Stimulated activated naive B cell treated with anti-CD40 and anti-IgM and Interleukin-4, amounts not matched to agents 10 μg/mL and 1 μg/mL and 100 μg/mL, for 72 hours (primary cell): Measurements from ENCODE around the gene AGPAT1.
A peak's percentile ranks its signal among the peaks of the same experiment; 100 is the strongest.
"Not testable (repeated sequence)": the region's sequence is repeated elsewhere in the genome, so short reads cannot be mapped to it uniquely, and the experiment has no call there.

Source experiments
- ATAC-seq, 2 donors: fragments of 150-1000 bp; cut with Tn5 transposase; replicated peaks; 2 replicates each; pipeline ENCODE4 v1.10.0; 2021; ENCODE audit warnings: moderate library complexity in 1 of 2
- DNase-seq: peaks from one replicate; pipeline ENCODE4 v3.0.0; 2021
- H3K27ac Mint-ChIP-seq: one replicate; pipeline ENCODE4 v1.8.0; 2022; ENCODE audit warnings: mild to moderate bottlenecking, mixed read lengths
- H3K27me3 Mint-ChIP-seq, 2 donors: one replicate each; pipeline ENCODE4 v1.8.0; 2022; ENCODE audit warnings: mixed read lengths in 2 of 2
- H3K36me3 Mint-ChIP-seq, 2 donors: one replicate each; pipeline ENCODE4 v1.8.0; 2022; ENCODE audit warnings: mixed read lengths in 2 of 2, mild to moderate bottlenecking in 1 of 2
- H3K4me1 Mint-ChIP-seq, 2 donors: one replicate each; pipeline ENCODE4 v1.8.0; 2022; ENCODE audit warnings: mixed read lengths in 2 of 2, mild to moderate bottlenecking in 1 of 2
- H3K4me3 Mint-ChIP-seq, 2 donors: one replicate each; pipeline ENCODE4 v1.8.0; 2022; ENCODE audit warnings: mild to moderate bottlenecking in 2 of 2, mixed read lengths in 2 of 2, moderate library complexity in 1 of 2
- H3K9me3 Mint-ChIP-seq, 2 donors: one replicate each; pipeline ENCODE4 v1.8.0; 2022; ENCODE audit warnings: mixed read lengths in 2 of 2, mild to moderate bottlenecking in 1 of 2

The AGPAT1 gene

GRCh38 chr6:32194388-32194787, 18.5 kb upstream of the AGPAT1 start:
- no peak for DNase-seq
- H3K4me3 Mint-ChIP-seq = peak overlapping the region in 1 of 2 donors; percentile 94
- peaks cover 14 to 24% of the 10 kb centered on the region in 2 donors for H3K36me3 Mint-ChIP-seq
- H3K27me3 Mint-ChIP-seq = no peaks in the 10 kb centered on the region
- peaks cover 38 to 58% of the 10 kb centered on the region in 2 donors for H3K4me1 Mint-ChIP-seq
- no peak for ATAC-seq
- peak overlapping the region; percentile 99 for H3K27ac Mint-ChIP-seq
- no peaks in the 10 kb centered on the region for H3K9me3 Mint-ChIP-seq

- H3K4me3 Mint-ChIP-seq = peak overlapping the region; percentile 95 to 98
Observed at GRCh38 chr6:32193096-32193495, 17.2 kb upstream of the AGPAT1 start.

GRCh38 chr6:32192608-32193039, 16.7 kb upstream of the AGPAT1 start, which contains the start of gene GPSM3:
TSS of gene GPSM3 (minus strand) at chr6:32192643. CDS start at chr6:32192513, 130 bp downstream.
- Mint-ChIP-seq H3K4me3 (peak within 1 kb of the TSS; percentile 95 to 98), H3K27me3 (no peaks in the 10 kb centered on the region), H3K4me1 (peaks cover 46 to 73% of the 10 kb centered on the region in 2 donors), H3K36me3 (peaks cover 22 to 37% of the 10 kb centered on the region in 2 donors), H3K27ac (peak within 1 kb of the TSS; percentile 97), H3K9me3 (no peaks in the 10 kb centered on the region)
- ATAC-seq (no peak), DNase-seq (peak; percentile 41)

More at GRCh38 chr6:32193096-32193495, 17.2 kb upstream of the AGPAT1 start:
- ATAC-seq, DNase-seq, H3K27me3 Mint-ChIP-seq, H3K9me3 Mint-ChIP-seq: not testable (repeated sequence)
- Mint-ChIP-seq H3K27ac (peak overlapping the region; percentile 97), H3K36me3 (peaks cover 20 to 35% of the 10 kb centered on the region in 2 donors), H3K4me1 (peaks cover 45 to 70% of the 10 kb centered on the region in 2 donors)

- no peak for ATAC-seq
- H3K36me3 Mint-ChIP-seq = peaks cover 28 to 44% of the 10 kb centered on the region in 2 donors
Observed at GRCh38 chr6:32191696-32192607, 16.1 kb upstream of the AGPAT1 start.

GRCh38 chr6:32190911-32191677, 15.2 kb upstream of the AGPAT1 start:
- no peak for DNase-seq
- ATAC-seq = no peak
- Mint-ChIP-seq H3K27me3 (no peaks in the 10 kb centered on the region), H3K4me3 (peak overlapping the region; percentile 95 to 98), H3K4me1 (peaks cover 54 to 78% of the 10 kb centered on the region in 2 donors), H3K36me3 (peaks cover 35 to 52% of the 10 kb centered on the region in 2 donors), H3K9me3 (no peaks in the 10 kb centered on the region), H3K27ac (peak overlapping the region; percentile 97)

More at GRCh38 chr6:32191696-32192607, 16.1 kb upstream of the AGPAT1 start:
- Mint-ChIP-seq H3K27ac (peak overlapping the region; percentile 97), H3K4me3 (peak overlapping the region; percentile 95 to 98), H3K9me3 (no peaks in the 10 kb centered on the region), H3K4me1 (peaks cover 49 to 75% of the 10 kb centered on the region in 2 donors), H3K27me3 (no peaks in the 10 kb centered on the region)
- DNase-seq = no peak

- Mint-ChIP-seq H3K4me3 (peak within 1 kb of the TSS; percentile 95 to 98), H3K36me3 (peaks cover 42 to 60% of the 10 kb centered on the region in 2 donors), H3K27ac (peak within 1 kb of the TSS; percentile 97), H3K4me1 (peaks cover 58 to 84% of the 10 kb centered on the region in 2 donors), H3K27me3 (no peaks in the 10 kb centered on the region), H3K9me3 (no peaks in the 10 kb centered on the region)
- ATAC-seq (peak; percentile 72 to 78), DNase-seq (peak; percentile 82)
Observed at GRCh38 chr6:32190054-32190851, 14.4 kb upstream of the AGPAT1 start, which contains the start of gene PBX2. TSS of gene PBX2 (minus strand) at chr6:32190202. CDS start at chr6:32189915, 287 bp downstream.

- Mint-ChIP-seq H3K27ac (peak overlapping the region; percentile 89), H3K4me1 (peaks cover 52 to 78% of the 10 kb centered on the region in 2 donors), H3K4me3 (peak overlapping the region; percentile 90 to 95), H3K27me3 (no peaks in the 10 kb centered on the region), H3K36me3 (peaks cover 42 to 60% of the 10 kb centered on the region in 2 donors), H3K9me3 (no peaks in the 10 kb centered on the region)
- DNase-seq = no peak
- ATAC-seq = peak in 1 of 2 donors; percentile 6
Observed at GRCh38 chr6:32189742-32190053, 13.8 kb upstream of the AGPAT1 start.

- DNase-seq (no peak), ATAC-seq (no peak)
- no peaks in the 10 kb centered on the region for H3K27me3 Mint-ChIP-seq
- peaks cover 43 to 60% of the 10 kb centered on the region in 2 donors for H3K36me3 Mint-ChIP-seq
- peaks cover 51 to 75% of the 10 kb centered on the region in 2 donors for H3K4me1 Mint-ChIP-seq
- H3K27ac Mint-ChIP-seq = peak overlapping the region; percentile 89
- peak overlapping the region; percentile 90 to 95 for H3K4me3 Mint-ChIP-seq
- no peaks in the 10 kb centered on the region for H3K9me3 Mint-ChIP-seq
Observed at GRCh38 chr6:32189069-32189741, 13.3 kb upstream of the AGPAT1 start.

GRCh38 chr6:32188381-32189068, 12.6 kb upstream of the AGPAT1 start:
- DNase-seq = no peak
- peak overlapping the region; percentile 89 for H3K27ac Mint-ChIP-seq
- no peaks in the 10 kb centered on the region for H3K9me3 Mint-ChIP-seq
- H3K27me3 Mint-ChIP-seq = no peaks in the 10 kb centered on the region
- peaks cover 45 to 67% of the 10 kb centered on the region in 2 donors for H3K36me3 Mint-ChIP-seq
- no peak for ATAC-seq
- H3K4me3 Mint-ChIP-seq = peak overlapping the region; percentile 90 to 95
- H3K4me1 Mint-ChIP-seq = peaks cover 49 to 78% of the 10 kb centered on the region in 2 donors

GRCh38 chr6:32187725-32188380, 12.0 kb upstream of the AGPAT1 start:
- H3K36me3 Mint-ChIP-seq = peaks cover 49 to 67% of the 10 kb centered on the region in 2 donors
- peak overlapping the region; percentile 89 for H3K27ac Mint-ChIP-seq
- peaks cover 46 to 76% of the 10 kb centered on the region in 2 donors for H3K4me1 Mint-ChIP-seq
- peak overlapping the region; percentile 35 to 90 for H3K4me3 Mint-ChIP-seq
- not testable (repeated sequence) for H3K27me3 Mint-ChIP-seq, ATAC-seq, H3K9me3 Mint-ChIP-seq, DNase-seq

GRCh38 chr6:32187009-32187709, 11.3 kb upstream of the AGPAT1 start:
- Mint-ChIP-seq H3K4me3 (peak overlapping the region; percentile 35 to 90), H3K9me3 (no peaks in the 10 kb centered on the region), H3K4me1 (peaks cover 46 to 76% of the 10 kb centered on the region in 2 donors), H3K27me3 (no peaks in the 10 kb centered on the region), H3K27ac (peak overlapping the region; percentile 82), H3K36me3 (peaks cover 52 to 67% of the 10 kb centered on the region in 2 donors)
- DNase-seq (no peak), ATAC-seq (no peak)
